RCC 7860 (cell line): ENCODE results near the gene ANKRD60.

Experiments used
- DNase-seq: peaks from one replicate; pipeline ENCODE4 v3.0.0-alpha.2; 2015; ENCODE audit warnings: low spot score
- FAIRE-seq: peaks from 2 replicates; lab custom pipeline; 2012; peaks lifted over from hg19 to GRCh38; lab: Jason Lieb, UNC

ANKRD60 gene

DNA sequence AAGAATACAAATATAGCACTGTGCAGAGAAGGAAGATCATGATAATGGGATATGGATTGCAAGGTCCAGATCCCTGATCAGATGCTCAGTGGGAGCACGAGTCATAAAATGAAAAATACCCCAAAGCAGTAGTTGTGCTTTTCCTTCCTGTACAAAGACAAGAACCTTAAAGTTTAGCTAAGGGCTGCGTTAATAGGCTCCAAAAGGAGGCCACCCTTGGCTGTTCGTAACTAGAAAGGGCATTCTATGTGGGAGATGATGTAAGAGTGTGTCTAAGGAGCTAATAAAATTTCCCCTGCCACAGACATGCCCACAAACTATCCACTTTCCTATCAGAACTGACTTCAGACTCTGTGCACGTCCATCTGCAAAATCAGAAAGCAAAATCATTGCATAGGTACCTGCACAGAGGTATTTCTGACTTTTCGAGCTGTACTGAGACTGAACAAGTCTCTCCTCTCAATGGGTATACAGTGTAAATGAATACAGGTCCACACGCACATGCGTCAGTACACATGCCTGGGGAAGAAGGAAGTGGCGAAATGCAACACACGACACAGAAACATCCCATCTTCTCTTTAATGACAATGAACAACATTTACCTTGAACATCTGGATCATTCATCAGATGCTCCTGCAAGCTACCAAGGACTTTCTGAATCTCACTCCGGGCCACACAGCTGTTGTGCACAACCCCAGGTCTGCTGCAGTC is 16.9 kb upstream of the ANKRD60 start:
- no peak for FAIRE-seq
- no peak for DNase-seq

- DNase-seq (no peak), FAIRE-seq (no peak)
Observed at GRCh38 chr20:58244517-58245030, 16.1 kb upstream of the ANKRD60 start.

DNA sequence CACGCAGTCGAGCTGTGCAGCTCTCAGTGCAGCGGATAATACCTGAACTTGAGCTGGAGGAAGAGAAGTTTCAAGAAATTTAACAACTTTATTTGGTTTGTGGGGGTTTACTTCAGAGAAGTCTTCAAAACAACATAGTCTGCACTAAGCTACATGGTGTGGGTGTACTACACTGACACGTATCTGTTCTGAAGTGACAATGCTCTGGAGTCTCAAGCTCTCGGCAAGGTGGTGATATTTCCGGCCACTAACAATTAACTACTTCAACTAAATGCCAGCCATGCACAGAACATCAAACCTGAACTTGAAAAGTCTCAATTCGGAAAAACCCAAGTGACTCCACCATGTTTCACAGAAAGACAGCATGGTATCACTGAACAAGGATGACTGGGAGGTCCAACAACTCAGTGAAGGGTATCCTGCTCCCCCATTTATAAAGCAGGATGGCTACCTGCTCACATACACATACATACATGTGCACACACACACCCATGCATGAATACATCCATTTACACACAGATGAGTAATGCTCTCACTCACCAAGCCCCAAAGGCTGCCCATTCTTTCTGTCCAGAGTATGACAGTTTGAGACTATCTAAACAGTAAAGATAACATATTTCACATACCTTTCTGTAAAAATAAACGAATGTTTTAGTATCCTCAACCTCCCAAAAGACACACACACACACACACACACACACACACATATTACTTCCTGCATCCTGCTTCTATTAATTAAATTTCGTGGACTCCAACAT is 15.4 kb upstream of the ANKRD60 start:
- no peak for FAIRE-seq
- no peak for DNase-seq

GRCh38 chr20:58242824-58243223 is 14.4 kb upstream of the ANKRD60 start:
- FAIRE-seq, result no peak
- DNase-seq, result no peak

DNA sequence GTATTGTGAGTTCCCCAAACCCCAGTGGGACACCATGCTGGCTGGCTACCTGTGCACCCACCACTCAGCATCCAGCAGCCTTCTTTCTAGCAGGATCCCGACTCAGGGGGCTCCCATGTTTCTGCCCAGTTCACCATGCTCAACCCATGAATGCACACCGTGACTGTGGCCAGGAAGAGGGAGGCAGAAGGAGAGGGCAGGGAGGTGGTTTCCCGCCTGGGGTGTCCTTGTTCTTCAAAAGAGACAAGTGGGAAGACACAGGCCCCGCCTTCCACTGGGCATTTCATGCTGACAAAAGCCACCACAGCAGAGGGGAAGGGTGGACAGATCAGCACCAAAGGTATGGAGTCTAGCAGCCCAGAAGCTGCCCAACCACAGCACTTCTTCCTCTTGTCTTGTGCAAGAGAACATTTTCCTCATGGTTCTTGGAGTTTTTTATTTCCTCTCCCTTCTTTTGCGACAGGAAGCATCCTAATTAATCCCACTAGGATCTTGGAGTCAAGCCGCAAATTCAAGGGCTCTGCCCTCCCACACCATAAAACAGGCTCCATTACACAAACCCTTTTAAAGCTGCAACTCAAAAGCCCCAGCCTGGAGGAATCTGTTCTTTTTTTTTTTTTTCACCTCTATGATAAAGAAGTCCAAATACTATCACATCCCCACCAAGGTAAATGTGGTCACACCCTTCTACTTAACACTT is 13.5 kb upstream of the ANKRD60 start:
- no peak for DNase-seq
- no peak for FAIRE-seq

DNA sequence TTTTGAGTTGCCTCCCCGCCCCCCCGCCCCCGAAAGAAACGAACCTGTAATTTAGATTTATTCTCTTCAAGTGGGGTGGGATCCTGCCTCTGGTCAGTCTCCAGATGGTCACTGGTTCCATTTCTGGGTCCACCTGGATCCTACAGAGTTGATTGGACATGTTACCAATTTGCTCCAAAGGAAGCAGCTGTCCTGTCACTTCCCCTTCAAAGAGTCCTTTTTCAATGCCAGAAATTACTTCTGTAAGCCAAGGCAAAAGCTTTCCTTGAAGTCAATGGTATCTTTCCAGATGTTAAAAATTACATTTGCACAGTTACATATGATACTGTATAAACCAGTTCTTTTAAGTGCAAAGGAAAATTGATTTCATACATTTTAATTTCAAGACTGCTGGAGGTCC is 12.0 kb upstream of the ANKRD60 start:
- FAIRE-seq (no peak), DNase-seq (no peak)

DNA sequence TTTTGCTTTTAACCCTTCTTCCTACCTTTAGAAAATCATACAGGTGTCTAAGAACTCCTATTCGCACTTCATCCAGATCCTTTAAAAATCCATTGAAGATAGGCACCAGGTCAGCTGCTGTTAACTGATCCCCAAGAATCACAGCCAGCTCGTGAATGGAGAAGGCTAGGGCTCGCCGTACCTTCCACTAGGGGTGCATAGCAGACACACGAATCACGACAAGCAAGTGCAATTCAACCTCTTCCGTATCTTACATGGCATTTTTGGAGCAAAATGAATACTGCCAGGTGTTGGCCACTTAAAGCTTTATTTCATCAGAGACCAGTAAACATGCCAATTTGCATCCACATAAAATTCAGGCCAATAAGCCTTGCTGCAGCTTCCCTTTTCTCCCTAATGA is 10.8 kb upstream of the ANKRD60 start:
- DNase-seq (no peak), FAIRE-seq (no peak)

- DNase-seq (no peak), FAIRE-seq (no peak)
Observed at GRCh38 chr20:58238490-58238889, 10.0 kb upstream of the ANKRD60 start.

DNA sequence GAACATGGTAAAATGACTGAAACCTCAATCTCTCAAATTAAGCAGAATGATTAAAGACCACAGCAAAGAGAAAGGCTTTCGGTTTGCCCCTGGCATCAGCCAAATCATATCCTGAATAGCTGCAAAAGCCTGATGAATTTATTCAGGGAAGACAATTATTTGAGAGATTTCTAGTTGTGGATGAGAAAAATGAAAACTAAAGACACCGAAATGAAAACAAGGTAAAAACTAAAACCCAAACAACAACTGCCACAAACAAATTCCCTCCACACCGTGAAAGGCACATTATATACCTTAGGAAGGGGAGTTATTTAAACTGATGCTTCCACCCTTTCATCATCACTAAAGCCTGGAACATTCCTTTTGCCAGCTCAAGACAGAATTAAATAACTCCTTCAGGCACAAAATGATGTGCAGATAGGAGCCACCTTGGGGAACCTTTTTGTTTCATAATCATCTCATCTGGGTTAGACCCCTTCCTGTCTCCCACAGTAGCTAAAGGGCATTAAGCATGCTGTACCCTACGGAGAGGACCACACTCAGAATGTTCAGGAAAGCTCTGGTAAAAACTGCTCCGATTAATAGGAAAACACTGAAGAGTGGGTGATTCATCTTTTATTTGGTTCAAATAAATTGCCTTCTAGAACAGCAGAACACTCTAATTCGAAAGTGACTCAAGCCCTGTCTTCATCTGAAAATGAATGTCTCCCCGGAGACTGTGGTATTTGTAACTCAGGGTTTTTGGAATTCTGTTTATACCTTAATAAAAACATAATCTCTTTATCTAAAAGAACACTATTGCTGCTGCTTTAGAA is 9.1 kb upstream of the ANKRD60 start:
- DNase-seq (no peak), FAIRE-seq (no peak)

DNA sequence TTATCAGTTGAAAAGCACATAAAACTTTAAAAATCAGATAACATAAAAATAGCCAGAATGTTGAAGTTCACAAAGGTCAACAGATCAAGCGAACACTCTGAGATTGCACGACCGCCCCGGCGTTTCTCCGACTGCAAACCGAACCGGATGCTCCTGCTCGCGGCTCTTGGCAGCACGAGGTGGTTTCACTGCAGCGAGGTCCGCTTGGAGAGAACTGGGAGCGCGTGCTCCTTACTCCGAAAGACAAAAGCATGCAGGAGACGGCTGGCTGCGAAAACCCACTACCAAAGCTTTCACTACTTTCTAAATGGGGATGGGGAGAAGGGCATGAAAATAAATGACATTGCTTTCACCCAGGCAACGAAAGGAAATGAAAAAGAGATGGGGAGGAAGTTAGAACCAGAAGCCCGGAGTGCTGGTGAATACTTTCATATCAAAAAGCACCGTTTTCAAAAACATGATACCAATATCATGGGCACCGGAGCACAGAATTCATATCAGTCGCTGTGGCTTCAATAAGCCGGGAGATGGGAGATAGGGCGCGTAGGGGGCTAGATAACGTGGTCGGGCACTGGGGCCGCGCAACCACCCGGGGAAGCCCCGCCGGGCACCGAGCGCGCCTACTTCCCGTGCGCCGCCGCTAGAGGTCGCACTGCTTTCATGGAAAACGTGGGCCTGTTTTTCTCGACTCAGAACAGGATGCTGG is 8.3 kb upstream of the ANKRD60 start:
- FAIRE-seq, result no peak
- DNase-seq, result peak; percentile 57

DNA sequence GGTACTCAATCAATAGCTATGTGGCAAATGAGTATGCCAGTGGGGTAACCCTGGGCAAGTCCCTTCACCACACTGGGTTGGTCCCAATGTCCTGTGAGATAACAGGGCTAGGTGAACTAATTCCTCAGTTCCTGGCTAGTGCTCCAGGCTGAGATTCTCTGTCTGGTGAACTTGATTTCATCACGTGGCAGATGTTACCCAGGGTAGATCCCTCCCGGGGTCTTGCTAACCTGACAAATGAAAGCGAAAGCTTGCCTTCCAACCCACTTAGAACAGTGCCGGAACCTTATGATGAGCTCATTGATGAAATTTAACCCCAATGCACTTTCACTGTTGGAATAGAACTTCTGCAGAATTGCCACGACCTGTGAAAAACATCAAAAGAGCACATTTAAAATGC is 6.6 kb upstream of the ANKRD60 start:
- DNase-seq, result no peak
- no peak for FAIRE-seq

DNA sequence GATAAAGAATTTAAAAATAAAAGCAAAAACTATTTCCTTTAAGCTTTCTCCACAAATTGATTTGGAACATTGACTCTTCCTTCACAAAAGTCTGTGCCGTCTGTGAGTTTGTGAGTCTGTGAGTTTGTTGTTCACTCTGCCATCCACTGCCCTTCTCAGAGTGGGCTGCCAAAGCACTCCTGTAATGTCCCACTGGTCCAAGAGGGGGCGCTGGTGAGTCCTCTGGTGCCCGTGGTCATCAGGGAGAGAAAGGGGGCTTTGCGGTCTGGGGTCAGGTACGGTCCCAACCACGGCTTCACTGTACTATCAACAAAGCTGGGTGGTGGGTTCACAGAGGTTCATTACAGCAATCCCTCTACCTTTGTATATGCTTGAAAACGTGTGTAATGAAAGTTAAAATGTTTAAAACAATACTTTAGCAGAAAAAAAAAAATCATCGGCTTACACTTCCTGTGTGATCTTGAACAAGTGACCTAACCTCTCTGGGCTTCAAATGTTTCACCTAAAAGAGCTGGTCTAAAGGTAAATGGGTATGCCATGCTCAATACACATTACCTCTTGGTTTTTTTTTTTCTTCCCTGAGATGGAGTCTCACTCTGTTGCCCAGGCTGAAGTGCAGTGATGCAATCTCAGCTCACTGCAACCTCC is 5.6 kb upstream of the ANKRD60 start:
- DNase-seq (no peak), FAIRE-seq (no peak)

- FAIRE-seq (no peak), DNase-seq (no peak)
Observed at GRCh38 chr20:58233393-58233792, 4.9 kb upstream of the ANKRD60 start.

DNA sequence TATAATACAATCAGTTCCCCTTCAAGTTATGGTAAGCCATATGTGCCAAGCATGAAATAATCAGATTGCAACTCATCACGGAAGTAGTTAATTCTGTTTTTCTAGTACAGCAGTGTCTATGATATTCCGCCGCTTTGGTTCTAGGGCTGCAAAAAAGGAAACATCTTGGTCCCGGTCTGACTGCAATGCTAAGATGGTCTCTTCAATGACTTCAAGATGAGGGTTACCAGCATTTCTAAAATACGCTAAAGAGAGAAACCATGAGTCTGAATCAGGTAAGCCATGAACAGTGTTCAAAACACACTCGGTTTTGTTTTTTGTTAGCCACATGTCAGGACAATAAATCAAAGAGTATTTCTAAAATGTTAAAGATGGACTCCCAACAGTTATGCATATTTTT is 3.2 kb upstream of the ANKRD60 start:
- DNase-seq (no peak), FAIRE-seq (no peak)

DNA sequence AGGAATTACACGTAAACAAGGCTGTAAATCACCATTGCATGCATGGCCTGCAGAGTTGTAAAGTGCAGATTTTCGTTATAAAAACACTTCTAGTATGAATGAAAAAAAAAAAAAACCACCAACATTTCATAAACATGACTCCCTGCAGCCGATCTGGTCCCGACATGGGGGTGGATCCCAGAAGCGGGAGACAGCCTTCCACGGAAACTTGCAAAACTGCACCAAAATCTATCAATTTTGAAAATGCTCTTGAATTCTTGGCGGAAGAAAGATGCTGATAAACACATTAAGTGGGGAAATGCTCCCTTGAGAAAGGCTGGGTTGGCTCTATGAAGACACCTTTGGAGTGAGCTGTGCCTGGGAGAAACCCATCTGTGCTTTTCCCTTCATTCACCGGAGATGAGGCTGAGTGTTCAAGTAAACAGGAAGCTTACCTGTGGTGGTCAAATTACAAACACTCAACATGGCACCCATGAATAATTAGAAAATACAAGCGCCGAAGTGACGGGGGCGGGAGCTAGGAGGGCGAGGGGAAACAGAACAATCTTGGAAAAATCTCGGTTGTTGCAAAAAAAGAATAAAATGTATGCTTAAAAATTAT is 845 bp upstream of the ANKRD60 start:
- DNase-seq (no peak), FAIRE-seq (no peak)

GRCh38 chr20:58228103-58228483 is 360 bp downstream of the ANKRD60 start:
- no peak for FAIRE-seq
- no peak for DNase-seq

- FAIRE-seq, result no peak
- DNase-seq, result no peak
Observed at GRCh38 chr20:58227391-58228102, 906 bp downstream of the ANKRD60 start.

DNA sequence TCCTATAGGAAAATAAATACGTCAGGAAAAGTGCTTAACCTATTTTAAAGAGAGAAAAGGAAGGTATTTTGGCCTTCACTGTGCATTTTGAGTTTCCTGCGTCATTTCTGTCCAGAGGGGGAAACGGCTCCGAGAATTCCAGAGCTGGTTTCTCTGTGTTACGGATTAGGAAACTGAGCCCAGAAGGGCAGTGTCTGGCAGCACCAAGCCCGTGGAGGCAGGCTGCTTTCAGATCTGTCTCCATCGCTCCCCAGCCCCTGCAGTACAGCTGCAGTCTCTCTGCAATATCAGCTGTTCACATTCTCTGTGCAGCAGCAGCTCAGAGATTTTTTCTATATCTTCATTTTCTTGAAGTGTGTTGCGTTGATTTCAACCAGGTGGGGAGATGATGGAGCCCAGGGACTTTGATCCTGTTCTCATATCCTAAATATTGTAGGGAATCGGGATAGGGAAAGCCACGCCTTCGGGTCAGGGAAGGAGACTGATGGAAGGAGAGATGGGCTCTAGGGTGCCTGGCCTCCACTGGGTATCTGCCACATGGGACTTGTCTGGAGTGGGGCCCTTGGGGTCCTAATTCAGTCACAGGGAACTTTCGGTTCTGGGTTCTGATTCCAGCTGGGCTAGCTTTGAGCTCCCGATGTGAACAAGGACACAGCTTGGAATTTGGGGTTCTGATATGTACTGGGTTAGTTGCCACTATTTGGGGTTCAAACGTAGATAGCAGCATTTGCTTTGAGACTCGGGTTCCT is 2.8 kb downstream of the ANKRD60 start:
- DNase-seq (no peak), FAIRE-seq (no peak)
